ENCODE results near the gene SDHB. TPM values are rescaled to one million over a fixed set of nuclear protein-coding genes. Genes with fewer than 3 reads are reported as not detected.

SDHB gene
- total RNA-seq, 4 donors from 2014 or later: 53.0 to 152 (median 74.7) TPM

GRCh38 chr1:16976966-16977365, 76.9 kb downstream of the SDHB start:
- peaks cover 0 to 3% of the 10 kb centered on the region in 2 donors for H3K4me1 ChIP-seq
- no peak overlapping the region for H3K4me3 ChIP-seq
- peak overlapping the region in 1 of 2 donors; percentile 87 for H3K27ac ChIP-seq
- no peak for DNase-seq
- no peaks in the 10 kb centered on the region for H3K27me3 ChIP-seq
- intact Hi-C loops (cut with DNase I; ENCODE audit: low total_unique reads): no loop called here
- H3K9me3 ChIP-seq: no peaks in the 10 kb centered on the region
- no peaks in the 10 kb centered on the region for H3K36me3 ChIP-seq
- TF ChIP-seq CTCF (IDR thresholded peaks at IDR 0.05): no peak
- TF ChIP-seq POLR2A (IDR thresholded peaks at IDR 0.05): no peak

DNA sequence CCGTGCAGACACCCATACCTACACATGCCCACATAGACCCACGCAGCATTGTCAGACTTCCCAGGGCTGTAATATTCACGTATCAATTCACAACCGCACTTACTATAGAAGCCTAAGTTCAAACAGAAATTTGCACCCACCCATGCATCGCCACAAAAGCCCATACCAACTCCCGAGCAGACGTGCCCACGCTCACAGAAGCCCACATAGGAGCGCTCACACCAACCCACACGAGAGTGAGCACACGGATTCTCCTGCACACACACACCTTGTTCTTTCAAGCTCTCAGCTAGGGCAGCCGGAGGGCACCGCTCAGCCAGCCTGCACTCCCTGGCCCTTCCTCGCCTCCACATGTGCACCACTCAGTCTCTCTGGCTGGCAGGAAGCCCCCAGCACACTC, 78.0 kb downstream of the SDHB start:
- peaks cover 0 to 11% of the 10 kb centered on the region in 2 donors for H3K4me1 ChIP-seq
- DNase-seq: no peak
- H3K27ac ChIP-seq: peak overlapping the region in 1 of 2 donors; percentile 87

GRCh38 chr1:16975211-16975610, 78.6 kb downstream of the SDHB start:
- Histone ChIP-seq H3K27ac (peak overlapping the region in 1 of 2 donors; percentile 87), H3K4me3 (no peak overlapping the region), H3K27me3 (no peaks in the 10 kb centered on the region), H3K9me3 (no peaks in the 10 kb centered on the region), H3K36me3 (no peaks in the 10 kb centered on the region), H3K4me1 (peaks cover 0 to 11% of the 10 kb centered on the region in 2 donors)
- intact Hi-C loops (cut with DNase I; ENCODE audit: low total_unique reads): no loop called here
- no peak for DNase-seq
- TF ChIP-seq POLR2A (IDR thresholded peaks at IDR 0.05) (no peak), CTCF (IDR thresholded peaks at IDR 0.05) (no peak)

More for the DNA sequence above, 78.0 kb downstream of the SDHB start:
- H3K9me3 ChIP-seq: no peaks in the 10 kb centered on the region
- no peaks in the 10 kb centered on the region for H3K36me3 ChIP-seq
- no peak overlapping the region for H3K4me3 ChIP-seq
- H3K27me3 ChIP-seq: no peaks in the 10 kb centered on the region
- TF ChIP-seq CTCF (IDR thresholded peaks at IDR 0.05) (no peak), POLR2A (IDR thresholded peaks at IDR 0.05) (no peak)
- intact Hi-C loops (cut with DNase I; ENCODE audit: low total_unique reads): no loop called here

GRCh38 chr1:16973215-16973614, 80.6 kb downstream of the SDHB start:
- TF ChIP-seq CTCF (IDR thresholded peaks at IDR 0.05): no peak
- no peak for TF ChIP-seq POLR2A (IDR thresholded peaks at IDR 0.05)
- no peak overlapping the region for H3K27ac ChIP-seq
- intact Hi-C loops (cut with DNase I; ENCODE audit: low total_unique reads): no loop called here

GRCh38 chr1:16972189-16972895, 81.5 kb downstream of the SDHB start:
- peak overlapping the region; percentile 49 to 54 for H3K27ac ChIP-seq
- no peaks in the 10 kb centered on the region for H3K9me3 ChIP-seq
- intact Hi-C loops (cut with DNase I; ENCODE audit: low total_unique reads): no loop called here
- H3K4me3 ChIP-seq: no peak overlapping the region
- H3K4me1 ChIP-seq: peaks cover 0 to 14% of the 10 kb centered on the region in 2 donors
- TF ChIP-seq POLR2A (IDR thresholded peaks at IDR 0.05) (no peak), CTCF (IDR thresholded peaks at IDR 0.05) (no peak)
- no peak for DNase-seq
- no peaks in the 10 kb centered on the region for H3K27me3 ChIP-seq
- H3K36me3 ChIP-seq: no peaks in the 10 kb centered on the region

More at GRCh38 chr1:16973215-16973614, 80.6 kb downstream of the SDHB start:
- DNase-seq: no peak
- Histone ChIP-seq H3K4me1 (peaks cover 0 to 11% of the 10 kb centered on the region in 2 donors), H3K4me3 (no peak overlapping the region), H3K27me3 (no peaks in the 10 kb centered on the region), H3K9me3 (no peaks in the 10 kb centered on the region), H3K36me3 (no peaks in the 10 kb centered on the region)

Data from uterus (tissue), 4 donors.